T-helper 2 cell treated with Interferon-gamma antibody and Interleukin-4, amounts not matched to agents 100 ng/mL and 5 ng/mL, for 36 hours (primary cell): Measurements from ENCODE around the gene VPS54. TPM values are rescaled to one million over a fixed set of nuclear protein-coding genes. Genes with fewer than 3 reads are reported as not detected.

Experiments used
- intact Hi-C: fragments of 100-400 bp; cut with micrococcal nuclease; formaldehyde crosslinking; loops from one replicate; pipeline ENCODE4 v1.15.1; 2023
- total RNA-seq: library from RNA; stranded (reverse); gene quantifications from 2 replicates; pipeline ENCODE4 v1.2.3, GENCODE V29; 2022

Gene VPS54
- total RNA-seq, 1 donor from 2014 or later = 19.0 TPM

DNA sequence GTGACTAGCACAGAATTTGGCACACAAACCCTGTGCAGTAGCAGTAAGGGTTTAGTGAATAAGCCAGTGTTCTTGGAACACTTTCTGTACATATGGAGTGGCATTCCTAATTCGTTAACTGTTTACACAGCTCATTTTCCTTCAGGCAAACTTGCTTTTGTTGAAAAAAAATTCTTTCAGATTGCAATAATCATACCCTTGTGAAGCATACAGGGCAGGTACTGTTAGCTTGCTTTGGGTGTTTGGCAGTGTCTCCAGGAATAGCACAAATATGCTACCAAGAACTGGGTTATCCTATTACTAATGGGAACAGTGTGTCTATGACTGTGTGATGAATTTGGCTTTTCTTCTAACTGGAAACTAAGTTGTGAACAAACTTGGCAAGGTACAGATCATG, 144.1 kb downstream of the VPS54 start:
- intact Hi-C loops = no loop called here

DNA sequence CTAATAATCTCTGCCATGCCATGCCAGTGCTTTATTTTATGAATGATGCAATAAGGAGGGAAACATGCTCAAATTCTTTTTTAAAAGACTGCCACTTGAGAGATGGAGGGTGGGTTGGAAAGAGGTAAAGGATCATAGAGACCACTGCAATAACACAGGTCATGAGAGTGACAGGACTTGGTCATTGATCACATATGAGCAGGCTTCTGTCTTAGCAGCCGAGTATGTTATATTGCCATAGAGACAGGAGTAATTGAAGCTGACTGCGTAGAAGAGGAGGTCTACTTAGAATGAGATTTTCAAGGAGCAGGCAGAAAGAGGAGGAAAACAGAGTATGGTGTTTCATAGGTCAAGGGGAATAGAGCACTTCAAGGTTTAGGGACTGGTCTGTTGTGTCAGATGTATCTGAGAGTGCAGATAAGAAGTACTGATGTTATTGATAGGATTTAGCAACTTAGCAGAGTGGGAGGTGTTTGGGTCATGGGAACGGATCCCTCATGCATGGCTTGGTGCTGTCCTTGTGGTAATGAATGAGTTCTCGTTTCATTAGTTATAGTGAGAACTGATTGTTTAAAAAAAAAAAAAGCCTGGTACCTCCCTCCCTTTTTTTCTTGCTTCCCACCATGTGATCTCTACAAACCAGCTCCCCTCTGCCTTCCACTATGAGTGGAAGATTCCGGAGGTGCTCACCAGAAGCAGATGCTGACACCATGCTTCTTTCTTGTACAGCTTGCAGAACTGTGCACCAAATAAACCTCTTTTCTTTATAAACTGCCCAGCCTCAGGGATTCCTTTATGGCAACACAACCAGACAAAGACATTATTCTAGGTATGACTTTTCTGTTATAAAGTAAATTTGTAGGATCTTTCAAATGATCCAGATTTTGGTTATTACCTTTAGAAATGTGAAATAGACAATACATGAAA, 144.8 kb downstream of the VPS54 start:
- intact Hi-C loops = no loop called here

DNA sequence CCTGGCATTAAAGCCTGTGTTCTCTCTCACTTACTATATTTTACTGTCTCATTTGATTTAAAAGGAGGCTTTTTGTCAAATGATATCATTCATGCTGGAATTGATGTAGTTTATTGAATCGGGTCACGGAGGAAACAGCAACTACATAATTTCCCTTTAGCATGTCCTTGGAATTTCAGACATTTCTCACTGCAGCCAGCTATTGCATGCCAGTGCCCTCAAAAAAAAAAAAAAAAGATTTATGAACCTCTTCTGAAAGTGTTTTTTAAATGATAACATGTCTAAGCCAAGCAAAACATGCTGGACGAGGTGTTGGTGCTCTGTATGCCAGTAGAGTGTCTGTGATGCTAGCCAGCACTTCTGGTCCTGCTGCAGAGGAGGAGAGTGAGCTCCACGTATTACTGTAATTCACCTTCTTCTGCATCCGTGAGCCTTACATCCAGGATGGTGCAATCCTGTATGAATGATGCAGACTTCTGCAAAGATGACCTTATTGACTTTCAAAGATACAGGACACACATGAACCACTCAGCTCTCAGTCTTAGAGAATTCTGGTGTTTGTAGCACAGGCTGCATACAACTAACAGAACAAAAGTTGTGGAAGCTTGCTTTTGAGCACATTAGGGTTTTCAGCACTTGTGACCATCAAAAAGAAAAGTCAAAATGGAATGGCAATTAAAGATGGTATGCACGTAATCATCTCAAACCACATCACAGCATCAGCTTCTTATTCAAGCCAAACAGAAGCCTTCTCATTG, 146.5 kb downstream of the VPS54 start:
- intact Hi-C loops = no loop called here

DNA sequence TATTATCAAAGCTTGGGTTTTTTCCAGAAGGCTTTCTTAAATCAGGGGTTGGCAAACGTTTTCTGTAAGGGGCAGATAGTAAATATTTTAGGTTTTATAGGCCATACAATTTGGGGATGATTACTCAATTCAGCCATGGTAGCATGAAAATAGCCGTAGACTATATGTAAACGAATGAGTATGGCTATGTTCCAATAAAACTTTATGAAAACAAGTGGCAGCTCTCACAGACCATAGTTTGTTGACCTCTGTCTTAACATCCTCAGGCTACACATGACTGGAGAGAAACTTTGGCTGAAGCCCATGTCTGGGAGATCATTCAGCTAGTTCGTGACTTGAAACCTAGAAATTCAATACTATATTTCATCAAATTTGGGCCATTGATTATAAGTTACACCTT, 147.4 kb downstream of the VPS54 start:
- intact Hi-C loops = no loop called here

DNA sequence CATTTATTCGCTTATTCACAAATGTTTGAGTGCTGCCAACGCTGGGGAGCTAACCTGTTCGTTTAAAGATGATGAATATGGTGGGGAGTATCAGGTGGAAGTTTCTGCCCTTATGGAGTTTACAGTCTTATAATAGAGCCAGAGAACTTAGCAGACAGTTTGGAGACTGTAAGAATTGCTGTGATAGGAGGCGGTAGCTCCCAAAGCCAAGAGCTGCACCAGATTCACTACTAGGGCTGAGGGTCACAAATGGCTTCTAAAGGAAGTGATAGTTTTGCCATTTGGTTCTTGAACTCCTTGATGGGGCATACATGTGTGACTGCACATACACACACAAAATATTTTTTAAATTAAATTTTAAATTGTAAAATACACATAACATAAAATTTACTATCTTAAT, 148.5 kb downstream of the VPS54 start:
- intact Hi-C loops = no loop called here

DNA sequence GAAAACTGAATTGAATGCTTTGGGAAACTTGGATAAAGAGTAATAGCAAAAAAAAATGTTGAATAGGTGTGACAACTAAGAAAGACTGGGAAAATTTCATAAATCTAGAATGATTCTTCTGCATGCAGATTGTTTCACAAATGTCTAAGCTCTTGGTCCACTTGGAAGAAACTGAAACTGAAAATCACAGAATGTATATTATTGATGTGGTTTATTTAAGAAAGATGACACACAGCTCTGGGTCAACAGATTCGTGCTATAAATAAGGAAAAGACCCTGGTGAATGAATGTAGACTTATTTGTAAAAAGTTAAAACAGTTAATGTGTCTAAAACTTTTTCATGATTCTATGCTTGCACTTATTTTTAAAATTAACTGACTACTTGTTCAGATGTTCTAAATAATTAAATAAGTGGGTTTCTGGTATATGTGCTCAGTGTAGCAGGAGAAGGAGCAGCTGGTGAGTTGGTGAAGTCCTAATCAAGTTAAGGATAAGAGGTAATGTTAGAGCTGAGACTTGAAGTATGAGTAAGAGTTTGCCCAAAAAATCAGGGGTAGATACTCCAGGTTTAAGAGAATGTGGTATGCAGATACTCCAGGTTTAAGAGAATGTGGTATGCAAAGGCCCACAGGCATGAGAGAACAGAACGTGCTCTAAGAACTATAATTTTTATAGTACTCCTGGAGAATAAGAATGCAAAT, 153.1 kb downstream of the VPS54 start:
- intact Hi-C loops = no loop called here

DNA sequence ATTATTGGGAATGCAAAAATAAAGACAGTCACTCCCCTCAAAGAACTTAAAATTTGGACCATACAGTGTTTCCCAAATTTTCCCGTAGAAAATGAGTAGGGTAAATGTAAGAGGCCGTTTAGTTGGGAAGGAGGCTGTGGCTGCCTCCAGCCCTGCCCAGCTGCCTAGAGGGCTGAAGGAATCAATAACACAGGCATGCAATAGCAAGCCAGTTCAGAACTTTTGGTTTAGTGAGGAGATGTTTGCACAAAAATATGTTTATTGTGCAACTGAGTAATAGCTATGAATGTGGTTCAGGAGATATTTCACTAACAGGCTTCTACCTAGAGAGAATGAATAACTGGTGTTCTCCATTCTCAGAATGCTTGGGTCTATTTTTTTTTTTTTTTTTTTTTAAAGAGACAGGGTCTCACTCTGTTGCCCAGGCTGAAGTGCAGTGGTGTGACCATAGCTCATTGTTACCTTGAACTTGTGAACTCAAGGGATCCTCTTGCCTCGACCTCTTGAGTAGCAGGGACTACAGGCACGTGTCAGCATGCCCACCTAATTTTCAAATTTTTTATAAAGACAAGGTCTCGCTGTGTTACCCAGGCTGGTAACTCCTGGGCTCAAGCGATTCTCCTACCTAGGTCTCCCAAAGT, 153.9 kb downstream of the VPS54 start:
- intact Hi-C loops = no loop called here

DNA sequence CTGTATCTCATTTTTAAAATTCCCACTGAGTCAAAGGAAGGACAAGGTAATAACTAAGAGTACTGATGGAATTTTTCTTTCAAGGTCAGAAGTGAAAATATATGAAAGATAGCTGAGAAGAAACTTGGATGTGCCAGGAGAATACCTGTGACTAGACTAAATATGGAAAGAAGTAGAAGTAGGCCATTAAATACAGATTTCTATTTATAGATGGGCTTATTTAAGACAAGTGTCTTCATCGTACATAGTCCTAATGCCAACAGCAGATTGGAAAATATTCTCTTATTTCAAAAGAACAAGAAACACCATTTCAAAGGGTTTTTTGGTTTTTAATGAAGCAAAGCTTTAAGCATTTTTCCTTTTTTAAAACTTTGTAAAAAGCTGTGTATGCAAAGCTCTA, 155.5 kb downstream of the VPS54 start:
- intact Hi-C loops = no loop called here

DNA sequence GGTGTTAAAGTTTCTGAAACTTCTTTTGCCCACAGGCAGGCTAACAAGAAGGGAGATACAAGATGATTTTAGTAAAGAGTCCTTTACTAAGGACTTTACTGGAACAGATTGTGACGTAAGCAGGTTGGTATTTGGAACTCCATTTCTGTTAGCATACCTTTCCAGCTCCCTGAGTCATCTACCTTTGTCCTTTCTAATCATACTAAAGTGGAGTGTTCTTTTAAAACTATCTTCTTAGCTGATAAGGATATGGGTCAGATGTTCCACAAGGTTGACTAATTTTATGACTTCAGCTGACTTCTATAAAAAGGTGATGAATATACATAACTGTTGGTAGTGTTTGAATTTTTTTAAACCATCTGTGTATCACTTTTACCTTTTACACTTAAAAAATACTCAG, 156.4 kb downstream of the VPS54 start:
- intact Hi-C loops = no loop called here

DNA sequence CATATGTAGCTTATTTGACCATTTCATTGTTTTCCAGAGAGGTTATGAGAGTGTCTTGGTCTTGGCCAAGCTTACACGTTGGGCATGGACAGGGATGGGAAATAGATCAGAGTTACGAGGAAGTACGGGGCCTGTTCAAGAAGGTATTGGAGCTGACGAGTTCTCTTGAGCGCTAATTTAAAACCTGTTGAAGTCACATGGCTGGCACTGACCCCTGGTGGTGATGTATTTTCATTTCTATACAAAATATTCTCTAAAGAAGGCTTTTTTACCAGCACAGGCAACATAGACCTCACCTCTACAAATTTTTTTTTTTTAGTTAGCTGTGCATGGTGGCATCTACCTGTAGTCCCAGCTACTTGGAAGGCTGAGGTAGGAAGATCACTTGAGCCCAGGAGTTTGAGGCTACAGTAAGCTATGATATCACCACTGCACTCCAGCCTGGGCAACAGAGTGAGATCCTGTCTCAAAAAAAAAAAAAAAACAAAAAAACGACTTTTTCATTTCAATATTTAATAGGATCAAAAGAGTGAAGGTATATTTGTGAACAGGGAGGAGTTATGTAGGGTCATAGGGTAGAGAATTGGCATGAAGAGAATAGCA, 157.9 kb downstream of the VPS54 start:
- intact Hi-C loops = loop anchor here (1.0 kb wide), 2 partner anchors 162 to 169 kb away; no protein-coding TSS in a partner anchor

DNA sequence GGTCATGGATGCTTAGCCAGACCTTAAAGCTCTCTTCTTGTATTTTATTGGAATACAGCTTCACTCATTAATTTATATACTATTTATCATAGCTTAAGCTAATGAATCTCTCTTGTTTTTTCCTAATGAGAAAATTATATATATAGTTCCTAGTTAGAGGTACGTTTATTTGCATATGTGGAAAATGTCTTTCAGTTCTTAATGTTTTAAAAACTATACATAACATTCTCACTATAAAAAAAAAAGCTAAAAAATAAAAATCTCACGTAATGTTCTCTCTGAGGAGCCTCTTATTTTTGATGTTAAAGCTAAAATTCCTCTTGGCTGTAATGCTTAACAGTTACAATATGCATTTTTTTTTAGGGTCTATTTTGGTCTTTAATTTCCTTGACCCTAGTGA, 160.9 kb downstream of the VPS54 start:
- intact Hi-C loops = loop anchor here (5.0 kb wide), 3 partner anchors 159 to 284 kb away; partner anchors contain the start of genes PELI1 and VPS54

DNA sequence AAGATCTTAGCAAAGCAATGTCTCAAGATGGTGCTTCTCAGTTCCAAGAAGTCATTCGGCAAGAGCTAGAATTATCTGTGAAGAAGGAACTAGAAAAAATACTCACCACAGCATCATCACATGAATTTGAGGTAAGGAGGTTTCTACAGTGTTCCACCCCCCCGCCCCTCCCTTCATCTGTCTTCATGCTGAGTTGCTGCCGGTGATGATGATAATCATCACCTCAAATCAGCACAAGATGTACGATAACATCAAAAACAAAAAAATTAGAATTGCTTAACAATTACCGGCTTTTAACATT, 163.0 kb downstream of the VPS54 start:
- intact Hi-C loops = loop anchor here (1.0 to 5.0 kb wide), 5 partner anchors 15 to 286 kb away; partner anchors contain the start of genes MDH1, PELI1, UGP2 and VPS54

DNA sequence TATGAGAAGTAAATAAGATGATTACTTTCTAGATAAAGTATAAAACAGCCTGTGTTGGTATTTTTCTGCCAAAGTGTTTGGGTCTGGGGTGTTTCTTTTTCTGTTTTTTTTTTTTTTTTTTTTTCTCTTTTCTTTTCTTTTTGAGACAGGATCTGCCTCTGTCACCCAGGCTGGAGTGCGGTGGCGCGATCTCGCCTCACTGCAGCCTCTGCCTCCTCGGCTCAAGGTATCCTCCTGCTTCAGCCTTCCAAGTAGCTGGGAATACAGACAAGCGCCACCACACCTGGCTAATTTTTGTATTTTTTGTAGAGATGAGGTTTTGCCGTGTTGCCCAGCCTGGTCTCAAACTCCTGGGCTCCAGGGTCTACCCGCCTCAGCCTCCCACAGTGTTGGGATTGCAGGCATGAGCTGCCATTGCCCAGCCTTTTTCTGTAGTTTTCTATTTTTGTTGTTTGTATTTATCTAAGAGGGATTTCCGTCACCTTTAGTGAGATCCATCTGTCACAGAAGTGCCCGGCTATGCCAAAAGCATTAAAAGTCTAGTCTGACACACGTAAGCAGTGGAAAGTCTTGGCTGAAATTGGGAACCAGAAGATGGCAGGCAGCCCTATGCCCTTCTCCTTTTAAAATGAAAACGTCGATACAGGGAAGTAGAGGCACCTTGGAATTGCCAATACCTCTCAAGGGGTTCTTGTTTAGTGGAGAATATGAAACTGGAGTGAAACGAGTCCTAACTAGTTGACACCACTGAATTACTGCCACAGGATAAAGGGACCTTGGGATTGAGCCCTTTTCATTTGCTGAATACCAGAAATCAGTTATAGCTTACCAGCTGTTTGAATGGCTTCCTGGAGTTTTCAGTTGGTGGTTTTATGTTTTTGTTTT, 163.6 kb downstream of the VPS54 start:
- intact Hi-C loops = loop anchor here (1.0 to 5.0 kb wide), 5 partner anchors 14 to 287 kb away; partner anchors contain the start of genes MDH1, PELI1, UGP2 and VPS54

DNA sequence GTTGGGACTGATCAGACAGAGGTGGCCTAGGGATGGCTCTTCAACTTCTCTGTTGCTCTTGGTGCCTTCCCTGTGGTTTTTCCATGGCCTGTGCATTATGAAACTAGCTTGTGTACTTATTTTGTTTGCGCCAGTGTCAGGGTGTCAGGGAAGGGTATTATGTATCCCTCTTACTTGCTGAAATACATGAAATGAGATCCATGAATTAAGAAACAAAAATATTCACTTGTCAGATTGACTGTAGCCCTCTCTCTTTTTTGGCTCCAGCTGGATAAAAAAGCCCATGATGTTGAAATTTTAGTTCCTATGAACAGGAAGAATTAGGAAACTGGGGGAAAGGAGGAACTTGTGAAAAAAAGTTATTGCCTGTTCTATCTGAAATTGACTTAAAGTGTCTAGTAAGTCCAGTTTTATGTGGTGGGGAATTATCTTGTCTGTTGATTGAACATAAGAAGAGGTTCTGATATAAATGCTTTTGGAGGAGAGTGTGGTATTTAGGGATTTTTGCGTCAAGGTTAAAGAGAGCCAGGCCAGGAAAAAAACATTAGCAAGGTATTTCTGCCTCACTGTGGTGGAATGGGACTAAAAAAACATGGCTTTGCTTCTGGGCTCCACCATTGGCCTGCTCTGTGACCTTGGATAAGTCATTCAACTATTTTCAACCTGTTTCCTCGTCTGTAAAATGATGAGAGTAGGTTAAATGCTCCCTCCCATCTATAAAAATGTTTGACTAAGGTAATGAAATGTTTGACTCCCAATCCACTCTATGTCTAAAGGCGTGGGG, 165.5 kb downstream of the VPS54 start:
- intact Hi-C loops = no loop called here

DNA sequence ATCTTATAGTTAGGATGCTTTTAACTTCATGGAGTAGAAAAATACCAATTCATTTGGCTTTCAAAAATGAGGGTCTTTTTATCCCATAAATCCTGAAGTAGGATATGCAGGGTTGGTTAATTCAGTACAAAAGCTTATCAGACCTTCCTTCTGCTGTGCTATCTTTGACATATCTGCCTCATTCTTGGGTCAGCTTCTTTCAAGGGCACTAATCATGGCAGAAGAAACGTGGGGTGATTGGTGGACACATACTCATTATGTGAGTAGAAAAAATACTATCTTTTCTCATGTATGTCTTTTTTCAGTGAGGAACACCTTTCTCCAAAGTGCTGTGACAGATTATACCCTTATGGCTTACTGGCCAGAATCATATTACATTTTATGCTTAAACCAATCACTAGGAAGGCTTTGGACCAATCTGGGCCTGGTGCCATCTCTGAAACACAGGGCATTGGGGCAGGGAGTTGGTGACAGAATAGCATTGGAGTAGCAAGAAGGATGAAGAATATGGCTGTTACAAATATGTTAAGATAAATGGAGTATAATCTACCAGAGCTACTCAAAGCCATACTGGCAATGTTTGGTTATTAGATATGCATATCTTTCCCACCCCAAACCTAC, 167.4 kb downstream of the VPS54 start:
- intact Hi-C loops = no loop called here

DNA sequence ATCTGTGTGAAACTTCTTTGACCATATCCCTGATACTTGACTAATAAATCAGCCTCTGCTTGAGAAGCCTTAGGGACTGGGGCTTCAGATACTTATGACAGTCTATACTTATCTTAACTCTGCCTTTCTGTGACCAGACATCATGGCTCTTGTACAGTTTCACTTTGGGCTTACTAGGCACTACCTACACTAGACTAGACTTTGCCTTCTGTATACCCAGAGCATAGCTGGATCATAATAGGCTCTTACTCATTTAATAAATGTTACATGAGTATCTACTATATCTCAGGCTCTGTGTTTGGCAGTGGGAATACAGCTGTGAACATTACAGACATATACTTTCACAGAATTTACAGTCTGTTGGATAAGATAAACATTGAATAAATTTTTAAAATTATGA, 168.6 kb downstream of the VPS54 start:
- intact Hi-C loops = loop anchor here (1.0 kb wide), 1 partner anchor 8 kb away; no protein-coding TSS in a partner anchor

DNA sequence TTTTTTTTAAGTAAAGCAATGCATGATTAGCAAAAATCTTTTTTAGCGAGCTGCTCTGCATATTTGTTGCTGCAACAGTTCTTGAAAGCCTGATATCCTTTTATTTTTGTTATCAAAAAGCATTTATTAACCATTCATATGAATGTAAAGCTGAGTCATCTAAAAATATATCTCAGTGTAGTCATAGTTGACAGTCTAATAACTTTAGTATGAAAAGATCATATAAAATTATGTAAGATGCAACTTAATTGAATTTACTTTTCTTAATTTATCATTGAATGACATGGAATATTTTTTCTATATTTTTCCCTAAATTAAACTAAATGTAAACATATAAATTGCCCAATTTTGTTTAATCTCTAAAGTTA, 169.0 kb downstream of the VPS54 start:
- intact Hi-C loops = loop anchor here (1.0 kb wide), 1 partner anchor 8 kb away; no protein-coding TSS in a partner anchor
